ENCODE measurements around the gene PNMA1.

The PNMA1 gene

DNA sequence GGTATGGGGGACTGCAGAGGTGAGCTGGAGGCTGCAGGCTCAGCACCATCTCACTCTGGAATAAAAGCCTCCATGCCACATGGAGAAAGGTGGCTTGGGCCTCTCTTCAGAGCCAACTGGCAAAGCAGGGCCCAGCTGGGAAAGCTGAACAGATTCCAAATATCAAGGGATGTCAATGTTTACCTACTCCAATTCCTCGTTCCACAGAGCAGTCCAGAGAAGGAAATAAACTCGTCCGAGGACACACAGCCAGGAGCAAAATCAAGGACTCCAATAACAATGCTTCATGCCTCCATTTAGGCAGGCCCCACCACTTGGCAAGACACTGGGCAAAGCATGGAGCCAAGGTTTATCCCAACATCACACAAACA, 36.3 kb upstream of the PNMA1 start:
- no peak for DNase-seq (ENCODE audit: low read depth)

DNA sequence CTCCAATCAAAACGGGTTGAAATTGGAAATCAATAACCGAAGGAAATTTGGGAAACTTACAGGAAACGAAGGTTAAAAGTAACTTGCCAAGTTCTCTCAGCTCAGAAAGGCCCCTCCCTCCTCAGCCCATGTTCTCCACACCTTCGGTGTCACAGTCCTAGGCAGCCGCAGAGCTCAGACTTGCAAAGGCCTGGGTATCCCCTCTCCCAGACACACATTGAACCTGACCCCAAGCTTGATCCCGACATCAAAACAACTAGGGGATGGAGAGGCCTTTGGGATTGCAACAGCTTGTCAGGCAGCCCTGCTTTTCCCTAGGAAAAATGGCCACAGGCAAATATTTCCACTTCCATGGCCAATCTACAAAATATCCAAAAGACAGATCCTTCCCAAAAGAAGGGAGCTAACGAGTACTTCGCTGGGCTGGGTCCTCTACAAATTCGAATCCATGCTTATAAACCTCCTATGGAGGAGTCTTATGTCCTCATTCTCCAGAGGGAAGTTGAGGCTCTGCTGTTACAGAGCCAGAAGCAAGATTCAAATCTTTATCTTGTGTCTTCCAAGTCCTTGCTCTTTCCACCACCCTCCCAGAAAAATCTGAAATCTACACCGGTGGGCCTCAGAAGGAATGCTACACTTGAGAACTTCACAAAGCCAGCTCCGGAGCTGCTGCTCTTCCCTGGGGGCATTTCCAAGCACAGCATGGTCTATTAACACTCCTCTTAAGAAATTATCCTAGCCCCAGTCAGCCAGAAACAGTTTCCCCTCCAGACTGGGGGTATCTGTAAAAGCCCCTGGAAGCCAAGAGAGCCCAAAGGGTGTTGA, 35.7 kb upstream of the PNMA1 start:
- no peak for DNase-seq (ENCODE audit: low read depth)

DNA sequence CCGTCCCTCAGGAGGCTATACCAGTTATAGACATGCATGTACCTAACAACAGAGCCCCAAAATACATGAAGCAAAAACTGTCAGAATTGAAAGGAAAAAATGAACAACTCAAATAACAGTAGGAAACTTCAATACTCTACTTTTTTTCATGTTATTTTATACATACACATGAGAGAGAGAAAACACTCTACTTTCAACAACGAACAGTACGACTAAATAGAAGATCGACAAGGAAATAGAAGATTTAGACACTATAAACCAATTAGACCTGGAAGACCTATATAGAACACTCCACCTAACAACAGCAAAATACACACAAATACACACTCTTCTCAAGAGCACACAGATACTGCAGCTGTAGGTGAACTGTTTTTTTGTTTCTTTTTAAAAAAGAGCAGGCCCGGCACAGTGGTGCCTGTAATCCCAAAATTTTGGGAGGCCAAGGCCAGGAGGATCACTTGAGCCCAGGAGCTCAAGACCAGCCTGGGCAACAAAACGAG, 34.7 kb upstream of the PNMA1 start:
- DNase-seq (ENCODE audit: low read depth), result no peak

DNA sequence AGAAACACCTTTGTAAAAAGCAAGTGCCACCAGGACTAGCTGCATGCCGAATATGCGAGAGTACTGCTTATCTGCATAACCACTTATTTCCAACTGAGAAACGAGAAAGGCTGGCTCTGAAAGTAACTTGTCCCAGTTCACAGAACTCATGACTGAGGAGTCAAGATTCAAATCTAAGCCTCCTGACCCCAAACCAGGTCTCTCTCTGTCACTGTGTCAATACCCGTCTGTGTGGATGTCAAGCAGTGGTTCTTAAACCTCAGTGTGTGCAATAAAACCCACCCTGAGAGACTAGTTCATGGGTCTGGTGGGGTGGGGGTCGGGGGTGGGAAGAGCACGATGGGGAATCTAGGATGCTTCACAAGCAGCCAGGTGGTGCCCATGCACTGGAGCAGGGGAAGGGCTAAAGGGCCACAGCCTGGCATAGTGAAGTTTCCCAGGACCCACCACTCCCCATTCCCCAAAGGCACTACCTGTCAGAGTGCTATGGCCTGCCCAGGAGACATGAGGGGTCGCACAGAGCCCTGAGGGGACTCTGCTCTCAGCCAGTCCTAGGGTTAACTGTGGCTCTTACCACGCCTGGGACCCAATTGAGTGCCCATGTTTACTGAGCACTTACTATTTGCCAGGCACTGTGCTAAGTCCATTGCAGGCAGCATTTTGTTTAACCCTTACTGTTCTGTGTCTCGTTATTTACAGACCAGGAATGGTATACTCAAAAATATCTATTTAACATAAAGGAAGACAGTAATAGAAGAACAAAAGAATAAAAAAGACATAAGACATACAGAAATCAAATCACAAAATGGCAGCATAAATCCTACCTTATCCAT, 33.4 kb upstream of the PNMA1 start:
- no peak for DNase-seq (ENCODE audit: low read depth)

DNA sequence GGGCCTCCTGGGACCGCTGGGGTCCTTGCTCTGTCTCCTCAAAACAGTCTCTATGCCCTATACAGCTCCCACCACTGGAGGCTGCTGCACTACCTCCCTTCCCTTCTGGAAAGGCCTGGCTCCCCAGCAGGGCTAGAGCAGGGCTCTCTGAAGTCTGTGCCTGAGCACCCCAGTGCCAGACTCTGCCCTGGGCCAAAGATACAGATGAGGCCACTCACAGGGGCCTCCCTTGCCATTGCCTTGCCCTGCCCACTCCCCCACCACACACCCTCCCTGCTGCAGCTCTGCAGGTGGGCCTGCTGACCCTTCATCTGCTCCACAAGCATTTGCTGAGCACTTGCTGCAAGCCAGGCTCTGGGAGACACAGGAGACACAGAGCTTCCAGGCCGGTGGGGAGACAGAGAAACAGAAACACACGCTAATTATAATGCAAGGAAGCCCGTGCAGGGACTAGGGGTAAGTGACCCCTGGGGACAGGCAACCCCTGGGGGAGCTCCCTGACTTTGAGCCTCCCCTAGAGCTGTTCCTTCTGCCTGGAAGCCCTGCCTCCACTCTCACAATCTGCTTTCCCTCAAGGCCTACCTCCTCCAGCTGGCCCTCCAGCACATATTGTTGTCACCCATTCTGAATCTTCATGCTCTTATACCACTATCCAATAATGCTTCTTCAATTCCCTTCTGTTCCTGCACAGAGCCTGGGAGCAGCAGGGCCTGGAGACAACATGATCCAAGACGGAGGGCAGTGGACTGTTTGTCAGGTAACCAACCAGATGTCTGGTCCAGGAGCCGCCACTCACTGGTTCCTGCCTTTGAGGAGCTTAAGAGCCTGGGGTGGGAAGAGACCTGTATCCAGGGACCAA, 32.6 kb upstream of the PNMA1 start:
- DNase-seq (ENCODE audit: low read depth), result no peak

DNA sequence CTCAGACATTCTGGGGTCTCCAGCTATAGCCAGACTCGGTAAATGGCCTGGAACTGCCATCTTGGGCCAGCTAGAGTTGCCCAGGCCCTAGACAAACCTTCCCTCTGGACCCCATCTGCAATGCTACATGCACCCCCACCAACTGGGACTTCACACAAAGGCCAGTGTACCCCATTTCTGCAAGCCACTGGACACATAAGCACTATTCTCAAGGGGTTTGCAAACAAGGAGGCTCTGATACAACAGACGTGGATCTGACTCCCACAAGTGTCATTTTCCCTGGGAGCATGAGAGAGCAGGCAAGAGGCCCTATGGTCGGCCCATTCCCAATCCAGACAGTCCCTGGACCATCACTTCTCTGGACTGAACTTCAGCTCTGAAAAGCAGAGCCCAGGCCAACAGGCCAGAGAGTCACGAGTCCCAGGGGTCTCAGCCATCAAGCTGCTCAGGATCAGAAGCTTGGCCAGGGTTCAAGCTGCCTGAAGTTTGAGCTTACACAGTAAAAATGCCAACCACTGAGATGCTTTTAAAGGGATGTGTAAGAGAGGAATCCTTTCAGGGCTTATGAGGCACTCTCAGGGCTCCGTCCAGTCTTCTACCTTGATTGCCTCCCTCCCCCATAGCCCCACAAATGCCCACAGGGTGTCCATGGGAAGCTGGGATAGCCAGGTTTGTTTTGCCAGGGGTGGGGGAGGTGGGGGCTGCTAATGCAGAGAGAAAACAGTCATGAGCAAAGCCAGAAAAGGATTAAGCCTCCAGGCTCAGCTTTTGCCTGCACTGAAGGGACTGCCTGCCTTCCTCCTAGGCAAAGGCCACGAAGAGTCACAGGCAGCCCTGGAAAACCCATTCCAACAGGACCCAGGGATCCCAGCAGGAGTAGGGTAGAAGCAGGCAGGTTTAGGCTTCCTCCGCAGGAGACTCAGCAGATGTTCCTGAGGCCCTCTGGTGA, 31.7 kb upstream of the PNMA1 start:
- DNase-seq (ENCODE audit: low read depth), result no peak

DNA sequence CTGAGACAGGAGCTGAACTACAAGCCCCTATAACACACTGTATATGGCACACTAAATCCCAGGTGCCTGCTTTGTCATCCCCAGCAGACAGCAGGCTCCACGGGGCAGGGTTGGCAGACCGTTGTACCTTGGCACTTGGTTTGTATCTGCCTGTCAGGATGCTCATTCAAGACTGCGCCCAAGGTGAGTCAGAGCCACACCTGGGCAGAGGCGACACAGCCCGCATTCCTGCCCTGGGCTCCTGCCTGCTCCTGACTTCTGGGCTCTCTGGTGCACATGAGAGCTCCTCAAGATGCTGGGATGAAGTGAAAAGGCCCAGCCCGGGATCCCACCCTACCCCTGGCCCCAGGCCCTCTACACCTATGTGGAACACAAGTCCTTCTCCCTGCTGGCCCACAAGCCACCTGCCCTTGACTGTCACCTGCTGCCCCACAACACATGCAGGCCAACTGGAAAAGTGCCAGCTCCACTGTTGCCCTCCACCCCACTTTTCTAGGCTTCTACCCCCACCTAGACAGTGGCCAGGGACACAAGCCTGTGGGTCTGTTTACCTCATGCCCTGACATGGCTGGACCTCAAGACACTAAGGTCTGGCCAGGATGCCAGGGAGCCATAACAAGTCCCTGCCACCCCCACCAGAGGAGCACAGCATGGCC, 30.8 kb upstream of the PNMA1 start:
- no peak for DNase-seq (ENCODE audit: low read depth)

DNA sequence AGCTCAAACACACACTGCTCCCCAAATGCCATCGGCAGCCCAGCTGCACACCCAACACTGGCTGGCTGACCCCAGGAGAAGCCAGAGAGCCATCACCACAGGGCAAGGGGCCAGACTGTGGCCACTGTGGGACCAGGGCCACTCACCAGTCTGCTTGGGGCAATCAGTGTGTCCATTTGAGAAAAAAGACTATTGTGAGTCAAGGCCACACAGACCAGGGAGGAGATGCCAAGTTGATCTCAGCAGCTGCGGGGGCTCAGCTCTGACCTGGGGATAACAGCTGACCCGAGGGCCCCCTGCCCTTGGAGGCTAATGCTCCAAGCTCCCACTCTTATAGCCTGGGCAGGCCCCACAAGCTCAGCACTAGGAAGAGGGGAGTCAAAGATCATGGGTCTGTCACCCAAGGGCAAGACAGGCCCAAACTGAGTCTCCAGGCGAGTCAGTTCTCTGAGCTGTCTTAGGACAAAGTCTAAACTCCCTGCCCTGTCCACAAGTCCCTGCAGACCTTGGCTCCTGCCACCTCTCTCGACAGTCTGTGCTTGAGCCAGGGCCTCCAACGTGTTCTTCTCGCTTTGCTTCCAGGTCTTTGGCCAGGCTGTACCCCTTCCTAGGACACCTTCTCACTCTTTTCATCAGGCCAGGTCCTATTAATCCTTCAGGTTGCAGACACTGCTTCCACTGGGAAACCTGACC, 30.1 kb upstream of the PNMA1 start:
- no peak for DNase-seq (ENCODE audit: low read depth)

DNA sequence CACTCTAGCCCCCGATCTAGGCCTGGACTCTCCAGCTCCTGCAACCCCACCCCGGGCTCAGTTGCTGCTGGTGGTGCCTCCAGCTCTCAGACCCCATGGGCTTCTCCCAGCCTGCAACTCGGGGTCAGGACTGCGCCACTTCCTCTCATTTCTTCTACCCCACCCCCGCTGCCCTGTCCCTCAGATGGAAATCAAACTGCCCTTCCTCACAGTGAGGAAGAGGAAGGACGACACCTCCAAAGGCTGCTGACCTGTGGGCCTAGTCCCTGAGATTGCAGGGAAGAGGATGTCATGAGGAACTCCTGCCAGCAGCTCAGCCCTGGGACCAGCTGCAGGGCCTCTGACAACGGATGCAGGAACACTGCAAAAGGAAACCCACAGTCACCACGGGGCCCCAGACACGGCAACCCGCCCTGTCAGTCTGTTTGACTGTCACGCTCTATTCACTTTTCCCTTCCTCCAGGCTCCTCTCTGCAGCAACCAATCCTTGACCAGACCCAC, 29.3 kb upstream of the PNMA1 start:
- DNase-seq (ENCODE audit: low read depth), result peak; percentile 47

DNA sequence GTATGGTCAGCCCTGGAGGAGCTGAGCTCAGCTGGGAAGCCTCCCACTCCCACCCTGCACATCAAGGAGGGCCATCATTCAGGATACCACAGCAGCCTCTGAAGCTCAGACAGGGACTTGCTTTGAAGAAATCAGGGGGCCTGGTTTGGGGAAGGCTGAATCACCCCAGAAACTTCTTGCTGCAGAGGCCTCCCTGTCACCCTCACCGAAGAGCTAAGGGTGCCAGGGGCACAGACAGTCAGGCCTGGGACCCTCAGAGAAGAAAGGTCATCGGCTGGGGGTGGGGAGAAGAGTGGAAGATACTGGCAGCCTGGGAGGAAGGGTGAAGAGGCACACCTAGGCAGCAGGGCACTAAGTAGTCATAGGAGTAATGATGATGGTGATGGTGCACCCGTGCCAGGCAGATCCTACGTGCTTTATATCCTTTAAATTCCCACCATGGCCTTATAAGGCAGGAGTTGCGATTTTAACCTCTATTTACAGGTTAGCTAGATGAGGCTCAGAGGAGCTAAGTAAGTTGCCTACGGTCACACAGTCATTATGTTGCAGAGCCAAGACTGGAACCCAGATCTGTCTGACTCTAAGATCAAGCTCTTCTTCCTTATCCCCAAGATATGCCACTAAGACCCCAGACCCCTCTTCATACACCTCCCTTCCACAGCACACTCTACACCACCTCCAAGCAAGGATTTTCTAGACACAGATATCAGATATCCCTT, 28.5 kb upstream of the PNMA1 start:
- no peak for DNase-seq (ENCODE audit: low read depth)

DNA sequence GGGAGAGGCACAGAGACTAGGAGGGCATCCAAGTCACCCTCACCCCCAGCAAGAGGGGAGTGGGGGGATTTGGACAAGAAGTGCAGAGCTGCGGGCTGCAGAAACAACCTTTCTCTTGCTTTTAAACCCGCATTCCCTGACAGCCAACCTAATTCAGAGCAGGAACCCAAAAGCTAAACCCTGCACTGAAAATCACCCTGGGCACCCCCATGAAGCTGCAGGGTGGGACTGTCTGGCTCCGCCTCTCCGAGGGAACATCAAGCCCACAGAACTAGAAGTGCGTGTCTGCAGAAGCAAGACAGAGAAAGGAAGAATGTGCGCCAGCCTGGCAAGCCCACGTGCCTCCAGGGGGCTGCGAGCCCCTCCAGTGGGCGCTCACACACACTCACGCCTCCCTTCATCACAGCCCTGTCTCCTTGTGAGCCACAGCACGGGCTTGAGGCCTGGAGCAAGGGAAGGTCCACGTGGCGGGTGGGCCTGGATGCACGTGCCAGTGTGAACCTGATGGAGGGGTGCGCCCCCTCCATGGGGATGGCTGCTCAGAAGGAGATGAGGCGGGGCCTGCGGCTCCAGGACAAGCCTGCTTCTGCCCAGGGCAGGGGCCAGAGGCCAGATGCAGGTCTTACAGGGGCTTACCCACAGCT, 27.8 kb upstream of the PNMA1 start:
- DNase-seq (ENCODE audit: low read depth), result no peak

DNA sequence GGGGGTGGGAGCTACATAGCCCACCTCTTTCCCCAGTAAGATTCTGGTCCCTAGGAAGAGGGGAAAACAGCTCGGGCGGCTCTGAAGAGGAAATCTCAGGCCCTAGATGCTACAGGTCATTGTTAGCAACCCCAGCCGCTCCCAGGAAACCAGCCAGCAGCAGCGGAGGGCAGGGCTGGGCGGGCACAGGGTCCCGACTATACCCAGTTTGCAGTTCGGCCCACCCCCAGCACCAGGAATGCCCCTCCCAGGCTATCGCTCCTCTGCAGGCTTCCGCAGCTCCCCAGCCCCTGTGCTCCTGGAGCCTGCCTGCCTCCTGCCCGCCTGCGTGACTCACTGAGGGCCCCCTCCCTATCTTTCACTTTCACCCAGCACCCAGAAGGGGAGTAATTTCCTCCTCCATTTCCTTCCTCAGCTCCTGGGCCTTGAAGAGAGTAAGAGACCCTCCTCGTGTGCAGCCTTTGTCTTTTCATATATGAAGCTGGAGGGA, 27.2 kb upstream of the PNMA1 start:
- DNase-seq (ENCODE audit: low read depth), result peak; percentile 61

DNA sequence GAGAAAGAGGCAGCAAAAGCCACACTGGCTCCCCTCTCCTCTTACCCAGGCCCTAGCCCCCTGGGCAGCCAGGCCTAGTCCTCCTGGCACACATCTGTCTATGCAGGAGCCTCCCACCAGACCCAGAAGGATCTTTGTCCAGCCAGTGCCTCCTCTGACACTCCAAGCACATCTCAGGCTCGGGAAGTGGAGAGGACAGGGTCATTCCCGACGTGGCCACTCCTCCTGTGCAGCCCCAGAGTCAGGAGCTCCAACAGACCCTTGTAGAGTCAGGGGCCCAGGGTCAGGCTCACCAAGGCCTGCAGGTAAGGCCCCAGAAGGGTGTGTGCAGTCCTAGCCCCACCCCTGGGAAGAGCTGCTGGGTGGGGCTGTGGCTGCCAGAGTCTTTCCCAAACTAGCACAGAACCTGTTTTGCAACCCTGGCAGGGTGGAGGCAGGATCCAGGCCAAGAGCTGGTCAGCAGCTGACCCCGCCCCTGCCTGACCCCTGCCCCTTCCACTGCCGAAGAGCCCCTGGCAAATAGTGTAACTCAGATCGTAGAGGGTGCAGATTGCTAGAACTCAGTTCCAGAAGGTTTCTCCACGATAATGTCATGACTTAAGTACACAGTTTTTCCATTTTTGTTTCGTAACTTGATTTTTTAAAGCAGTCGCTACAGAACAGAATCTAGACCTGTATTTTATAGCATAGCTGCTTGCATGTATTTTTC, 26.6 kb upstream of the PNMA1 start:
- no peak for DNase-seq (ENCODE audit: low read depth)

DNA sequence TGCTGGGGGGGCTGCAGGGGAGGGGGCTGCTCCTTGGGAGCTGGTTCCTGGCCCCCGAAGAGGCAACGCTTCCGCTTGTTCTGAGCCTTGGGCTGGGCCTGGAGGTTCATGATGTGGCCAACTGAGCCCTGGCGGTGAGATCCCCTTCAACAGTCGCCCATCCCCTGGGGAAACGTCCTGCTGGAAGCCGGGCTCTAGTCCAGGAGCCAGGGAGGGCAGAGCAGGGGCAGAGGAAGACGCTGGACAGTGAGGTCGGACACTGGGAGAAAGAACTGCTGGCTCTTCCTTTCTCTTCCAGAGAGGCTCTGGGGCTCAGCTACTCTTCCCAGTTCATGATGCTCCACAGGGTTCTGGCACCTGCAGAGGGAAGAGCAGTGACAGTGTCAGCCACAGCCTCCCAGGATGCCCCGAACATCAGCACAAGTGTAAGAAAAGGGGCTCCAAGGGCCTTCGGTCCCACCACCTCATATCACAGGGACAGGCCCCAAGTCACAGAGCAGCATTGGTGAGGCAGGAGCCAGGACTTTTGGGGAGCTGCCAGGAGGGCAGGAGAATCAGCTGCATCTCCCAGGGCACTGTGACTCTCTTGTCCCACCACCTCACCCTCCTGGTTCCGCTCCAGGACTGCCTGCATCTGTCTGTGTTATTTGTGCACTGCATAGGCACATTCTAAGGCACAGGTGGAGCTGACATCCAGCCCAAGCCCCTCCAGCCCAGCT, 25.9 kb upstream of the PNMA1 start:
- no peak for DNase-seq (ENCODE audit: low read depth)

DNA sequence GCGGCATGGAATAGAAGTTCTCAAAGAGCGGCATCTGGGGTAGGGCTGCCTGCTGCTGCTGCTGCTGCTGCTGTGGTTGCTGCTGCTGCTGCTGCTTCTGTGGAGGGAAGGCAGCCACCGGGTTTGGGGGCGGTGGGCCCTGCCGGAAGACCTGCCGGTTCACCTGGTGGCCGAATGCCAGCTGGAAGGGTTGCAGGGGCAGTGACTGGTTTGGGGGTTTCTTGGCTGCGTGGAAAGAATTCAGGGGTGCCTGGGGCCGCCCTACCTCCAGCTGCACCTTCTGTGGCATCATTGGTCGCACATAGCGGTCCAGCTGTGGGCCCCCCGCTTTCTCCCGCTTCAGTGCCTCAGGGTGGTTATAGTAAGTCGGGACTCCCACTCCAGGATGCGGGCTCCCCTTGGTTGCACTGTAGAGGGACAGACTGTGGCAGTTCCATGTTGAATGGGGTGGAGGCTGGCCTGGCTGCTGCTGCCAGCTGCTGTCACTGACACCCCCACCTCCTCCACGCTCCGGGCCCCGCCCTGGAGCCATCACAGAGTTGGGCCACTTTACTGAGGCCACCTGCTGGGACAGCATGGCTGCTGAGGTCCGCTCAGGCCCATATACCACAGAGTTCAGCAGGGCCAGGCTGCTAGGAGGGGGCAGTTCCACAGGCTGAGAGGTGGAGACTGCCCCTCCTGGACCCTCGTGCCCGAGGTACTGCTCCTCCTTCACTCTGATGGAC, 25.2 kb upstream of the PNMA1 start:
- DNase-seq (ENCODE audit: low read depth), result no peak

DNA sequence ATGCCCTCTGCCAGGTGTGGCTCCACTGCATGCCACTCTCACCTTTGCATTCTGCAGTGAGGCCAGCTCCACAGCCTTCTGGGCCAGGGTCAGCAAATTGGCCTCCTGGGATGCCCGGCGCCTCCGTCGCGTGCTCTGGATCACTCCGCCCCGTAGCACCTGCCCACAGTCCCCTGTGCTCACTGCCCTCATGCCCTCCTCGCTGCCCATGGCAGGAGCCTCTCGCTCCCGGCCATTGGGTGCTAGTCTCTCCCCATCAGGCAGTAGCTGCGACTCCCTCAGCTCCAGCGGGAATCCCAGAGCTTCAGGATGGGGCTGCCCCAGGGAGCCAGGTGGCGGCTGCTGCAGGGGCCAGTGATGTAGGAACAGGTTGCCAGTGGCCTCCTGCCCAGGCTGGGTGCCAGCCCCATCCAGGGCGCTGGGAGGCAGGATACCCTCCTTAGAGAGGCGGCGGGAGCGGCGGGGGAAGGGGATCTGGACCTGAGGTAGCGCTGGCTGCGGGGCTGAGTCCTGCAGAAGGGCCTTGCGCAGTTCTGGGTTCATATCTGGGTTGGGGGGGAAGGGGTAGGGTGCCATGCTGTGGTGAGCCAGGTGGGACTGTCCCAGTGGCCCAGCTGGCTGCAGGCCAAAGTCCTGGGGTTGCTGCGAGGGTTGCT, 24.5 kb upstream of the PNMA1 start:
- DNase-seq (ENCODE audit: low read depth), result no peak
